B cell (primary cell): ENCODE measurements around the gene CXXC5. TPM values are rescaled to one million over a fixed set of nuclear protein-coding genes. Genes with fewer than 3 reads are reported as not detected.

Source experiments
- ATAC-seq: fragments of 200-7000 bp; cut with Tn5 transposase; one replicate; pipeline ENCODE4 v1.10.0; 2021; ENCODE audit warnings: low read depth, mild to moderate bottlenecking, moderate number of reproducible peaks, moderate library complexity
- CTCF ChIA-PET: fragments of 350-600 bp; sonication (Branson Sonifier 250); formaldehyde crosslinking; loops from one replicate; lab custom pipeline; 2021; ENCODE audit warnings: antibody characterized with exemption, inconsistent platforms; lab: Charles Lee
- POLR2A ChIA-PET: fragments of 350-600 bp; sonication (Branson Sonifier 250); formaldehyde crosslinking; loops from one replicate; lab custom pipeline; 2021; ENCODE audit warnings: antibody characterized with exemption; lab: Charles Lee
- DNase-seq: peaks from one replicate; pipeline ENCODE4 v3.0.0; 2013
- H2AFZ ChIP-seq: 2 replicates; pipeline ENCODE4 v1.6.1; 2012; ENCODE audit warnings: mild to moderate bottlenecking, low read depth, low read length; ENCODE audit not compliant: insufficient read depth, poor library complexity, severe bottlenecking
- H3K27ac ChIP-seq, 2 donors: 1 replicate in 1 of 2; 2 replicates in 1 of 2; pipeline ENCODE4 v1.5.1; 2012 to 2013; ENCODE audit warnings: low read length in 2 of 2, mild to moderate bottlenecking in 2 of 2, moderate library complexity in 1 of 2
- H3K27me3 ChIP-seq, 4 experiments: fragments of 200-600 bp in 1 of 4; sonication (generic) in 1 of 4; replicated peaks in 1 of 4; 1 replicate in 2 of 4; 2 replicates in 2 of 4; pipeline versions ENCODE4 v1.6.1 to v1.7.0; 2013 to 2016; ENCODE audit warnings: low read length in 3 of 4, mild to moderate bottlenecking in 2 of 4, mixed read lengths in 1 of 4, moderate library complexity in 1 of 4; ENCODE audit not compliant: insufficient read depth in 4 of 4, control insufficient read depth in 3 of 4; ENCODE audit errors: control extremely low read depth in 1 of 4
- H3K36me3 ChIP-seq, 2 experiments: replicated peaks in 1 of 2; 1 replicate in 1 of 2; 2 replicates in 1 of 2; pipeline versions ENCODE4 v1.6.1 to v1.7.1; 2013; ENCODE audit warnings: low read length in 1 of 2; ENCODE audit not compliant: insufficient read depth in 2 of 2, control insufficient read depth in 1 of 2; ENCODE audit errors: control extremely low read depth in 1 of 2, extremely low read depth in 1 of 2
- H3K4me1 ChIP-seq, 2 donors: fragments of 200-600 bp in 1 of 2; sonication (generic) in 1 of 2; 1 replicate in 1 of 2; 2 replicates in 1 of 2; pipeline versions ENCODE4 v1.5.1 to v1.6.1; 2013 to 2017; ENCODE audit warnings: low read length in 2 of 2; ENCODE audit not compliant: control insufficient read depth in 2 of 2, insufficient read depth in 2 of 2
- H3K4me2 ChIP-seq: replicated peaks from 2 replicates; pipeline ENCODE3; 2012; ENCODE audit warnings: mild to moderate bottlenecking, low read depth, low read length; ENCODE audit not compliant: poor library complexity, severe bottlenecking
- H3K4me3 ChIP-seq, 5 experiments: fragments of 200-600 bp in 1 of 5; sonication (generic) in 1 of 5; 1 replicate in 3 of 5; 2 replicates in 2 of 5; pipeline versions ENCODE4 v1.5.1 to v1.7.0; 2011 to 2016; ENCODE audit warnings: low read length in 4 of 5, mild to moderate bottlenecking in 4 of 5, low read depth in 2 of 5, control low read depth in 1 of 5, moderate library complexity in 1 of 5; ENCODE audit not compliant: insufficient read depth in 1 of 5; ENCODE audit errors: control extremely low read depth in 1 of 5, extremely low read depth in 1 of 5
- H3K79me2 ChIP-seq: fragments of 200-600 bp; sonication (generic); one replicate; pipeline ENCODE4 v1.6.0; 2016; ENCODE audit warnings: low read length; ENCODE audit not compliant: control insufficient read depth, insufficient read depth
- H3K9ac ChIP-seq: fragments of 200-600 bp; sonication (generic); 2 replicates; pipeline ENCODE4 v1.6.1; 2017; ENCODE audit warnings: mild to moderate bottlenecking, low read length, moderate library complexity
- H3K9me3 ChIP-seq, 3 donors: one replicate each; pipeline versions ENCODE4 v1.6.1 to v1.7.1; 2013; ENCODE audit warnings: low read length in 2 of 3; ENCODE audit not compliant: control insufficient read depth in 2 of 3, insufficient read depth in 1 of 3; ENCODE audit errors: control extremely low read depth in 1 of 3
- H4K20me1 ChIP-seq: 2 replicates; pipeline ENCODE4 v1.6.0; 2012; ENCODE audit warnings: mild to moderate bottlenecking, low read length; ENCODE audit not compliant: insufficient read depth, control insufficient read depth, poor library complexity, severe bottlenecking
- H3K27ac Mint-ChIP-seq: one replicate; pipeline ENCODE4 v1.8.0; 2021; ENCODE audit warnings: mixed read lengths
- H3K27me3 Mint-ChIP-seq: one replicate; pipeline ENCODE4 v1.8.0; 2021; ENCODE audit warnings: mixed read lengths
- H3K4me1 Mint-ChIP-seq: one replicate; pipeline ENCODE4 v1.8.0; 2021; ENCODE audit warnings: mixed read lengths
- H3K4me3 Mint-ChIP-seq: one replicate; pipeline ENCODE4 v1.8.0; 2021; ENCODE audit warnings: mixed read lengths
- H3K9me3 Mint-ChIP-seq: one replicate; pipeline ENCODE4 v1.8.0; 2022; ENCODE audit warnings: mixed read lengths; ENCODE audit not compliant: insufficient read depth
- EZH2 ChIP-seq: IDR thresholded peaks from 2 replicates; pipeline ENCODE4 v1.6.1; 2012; ENCODE audit warnings: borderline replicate concordance, low read depth, mild to moderate bottlenecking, moderate library complexity, low read length; ENCODE audit not compliant: insufficient read depth, poor library complexity, severe bottlenecking
- WGBS: methylation state at CpG from one replicate; pipeline ENCODE4 v1.1.5; 2013; ENCODE audit warnings: missing lambda C conversion rate; ENCODE audit not compliant: insufficient coverage; 5-methylcytosine and 5-hydroxymethylcytosine counted together
- intact Hi-C: fragments of 100-400 bp; cut with micrococcal nuclease; formaldehyde crosslinking; loops from one replicate; pipeline ENCODE4 v1.10.0; 2022
- polyA plus RNA-seq: library from polyadenylated mRNA; depleted of rRNA; stranded (reverse); fragments of >200 nt; gene quantifications from 2 replicates; pipeline ENCODE4 v1.2.3, GENCODE V29; 2012
- total RNA-seq, 2 donors: library from RNA; stranded (reverse); fragments of 120-200 nt in 1 of 2; gene quantifications; 1 replicate in 1 of 2; 2 replicates in 1 of 2; pipeline versions ENCODE4 v1.2.3 to v1.2.4, GENCODE V29; 2013 to 2022
- TF ChIP-seq, protein P1 (sequence below): fragments of 200-600 bp; IDR thresholded peaks from one replicate; pipeline ENCODE4 v1.8.0; 2022; ENCODE audit warnings: antibody characterized with exemption, mild to moderate bottlenecking

The CXXC5 gene
- total and polyA plus RNA-seq, 2 donors (not counting 1 experiment from before 2014, with no cell fraction given) = 126 to 143 TPM

DNA sequence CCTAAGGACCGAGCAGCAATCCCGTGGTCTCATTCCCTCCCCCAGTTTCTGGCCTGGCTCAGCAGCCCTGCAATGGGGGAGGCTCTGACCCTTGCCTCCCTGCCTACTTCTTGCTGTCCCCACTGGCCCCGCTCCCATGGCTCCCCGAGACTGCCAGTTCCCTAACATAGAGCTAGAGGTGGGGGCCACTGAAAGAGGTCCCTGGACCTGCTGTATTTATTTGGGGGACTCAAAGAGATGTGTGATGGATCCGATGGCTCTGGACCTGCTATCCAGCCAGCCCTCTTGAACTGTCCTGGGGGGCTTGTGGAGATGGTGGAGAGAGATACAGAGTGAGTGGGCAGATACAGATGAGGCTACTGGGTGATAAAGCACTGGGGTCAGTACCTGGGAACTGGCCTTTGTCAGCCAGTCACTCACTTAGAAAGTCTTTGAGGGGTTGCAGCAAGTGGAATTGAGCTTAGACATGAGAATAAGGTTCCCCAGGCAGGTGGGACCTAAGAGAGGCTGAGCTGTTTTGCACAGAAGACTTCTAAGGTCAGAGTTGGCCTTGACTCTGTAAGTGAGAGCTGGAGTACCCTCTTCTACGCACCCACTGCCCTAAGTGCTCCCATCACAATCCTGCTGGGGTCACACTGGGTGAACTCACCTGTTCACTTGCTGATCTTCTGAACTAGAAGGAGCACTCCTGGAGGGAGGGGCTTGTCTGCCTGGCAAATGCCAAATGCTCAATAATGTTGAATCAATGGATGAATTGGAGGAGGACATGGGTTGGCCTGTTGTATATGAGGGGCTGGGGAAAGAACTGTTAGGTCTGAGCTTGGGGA, 42.9 kb downstream of the CXXC5 start:
- Histone ChIP-seq H2AFZ (no peak overlapping the region), H4K20me1 (peaks cover 32% of the 10 kb centered on the region), H3K27ac (no peak overlapping the region), H3K36me3 (peaks cover 0 to 9% of the 10 kb centered on the region in 2 experiments), H3K9ac (no peak overlapping the region), H3K9me3 (peaks cover 0 to 4% (median 0%) of the 10 kb centered on the region in 3 donors), H3K4me3 (no peak overlapping the region), H3K4me1 (peaks cover 39 to 48% of the 10 kb centered on the region in 2 donors), H3K79me2 (no peaks in the 10 kb centered on the region), H3K27me3 (no peaks in the 10 kb centered on the region), H3K4me2 (no peak overlapping the region)
- intact Hi-C loops = loop anchor here (1.0 to 10.0 kb wide), 3 partner anchors 54 to 74 kb away; no protein-coding TSS in a partner anchor
- no peaks in the 10 kb centered on the region for H3K9me3 Mint-ChIP-seq
- no peak for DNase-seq
- TF ChIP-seq EZH2 = no peak
- TF ChIP-seq, protein P1, sequence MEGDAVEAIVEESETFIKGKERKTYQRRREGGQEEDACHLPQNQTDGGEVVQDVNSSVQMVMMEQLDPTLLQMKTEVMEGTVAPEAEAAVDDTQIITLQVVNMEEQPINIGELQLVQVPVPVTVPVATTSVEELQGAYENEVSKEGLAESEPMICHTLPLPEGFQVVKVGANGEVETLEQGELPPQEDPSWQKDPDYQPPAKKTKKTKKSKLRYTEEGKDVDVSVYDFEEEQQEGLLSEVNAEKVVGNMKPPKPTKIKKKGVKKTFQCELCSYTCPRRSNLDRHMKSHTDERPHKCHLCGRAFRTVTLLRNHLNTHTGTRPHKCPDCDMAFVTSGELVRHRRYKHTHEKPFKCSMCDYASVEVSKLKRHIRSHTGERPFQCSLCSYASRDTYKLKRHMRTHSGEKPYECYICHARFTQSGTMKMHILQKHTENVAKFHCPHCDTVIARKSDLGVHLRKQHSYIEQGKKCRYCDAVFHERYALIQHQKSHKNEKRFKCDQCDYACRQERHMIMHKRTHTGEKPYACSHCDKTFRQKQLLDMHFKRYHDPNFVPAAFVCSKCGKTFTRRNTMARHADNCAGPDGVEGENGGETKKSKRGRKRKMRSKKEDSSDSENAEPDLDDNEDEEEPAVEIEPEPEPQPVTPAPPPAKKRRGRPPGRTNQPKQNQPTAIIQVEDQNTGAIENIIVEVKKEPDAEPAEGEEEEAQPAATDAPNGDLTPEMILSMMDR = no peak
- no peaks in the 10 kb centered on the region for H3K27me3 Mint-ChIP-seq
- POLR2A ChIA-PET = interaction anchor here (1.0 to 4.8 kb wide), 12 partner anchors 20 to 75 kb away, joined by 3 to 64 read pairs (median 10); partner anchors contain the start of gene CXXC5
- peak overlapping the region; percentile 78 for H3K27ac Mint-ChIP-seq
- WGBS = 95% methylated on average over 4 of the region's 6 CpGs
- CTCF ChIA-PET = interaction anchor here (0.9 to 14.0 kb wide), 33 partner anchors 8 to 269 kb away, joined by 3 to 502 read pairs (median 9); partner anchors contain the start of gene CXXC5
- no peak overlapping the region for H3K4me3 Mint-ChIP-seq
- ATAC-seq = no peak
- H3K4me1 Mint-ChIP-seq = peaks cover 46% of the 10 kb centered on the region
